Thyroid gland (tissue), 4 donors: ENCODE measurements around the gene CCDC183. TPM values are rescaled to one million over a fixed set of nuclear protein-coding genes. Genes with fewer than 3 reads are reported as not detected.

ENCODE experiments used
- DNase-seq, 2 donors: peaks; one replicate each; pipeline ENCODE4 v3.0.0-alpha.2; 2019
- H3K27ac ChIP-seq, 3 donors: fragments of 200-600 bp; sonication (generic); 1 replicate in 2 of 3; 2 replicates in 1 of 3; pipeline ENCODE4 v1.5.1; 2016 to 2019; ENCODE audit warnings: mild to moderate bottlenecking in 1 of 3, moderate library complexity in 1 of 3
- H3K27me3 ChIP-seq: fragments of 200-600 bp; sonication (generic); one replicate; pipeline ENCODE4 v1.5.1; 2019
- H3K36me3 ChIP-seq, 2 donors: fragments of 200-600 bp; sonication (generic); one replicate each; pipeline ENCODE4 v1.5.1; 2016 to 2019
- H3K4me1 ChIP-seq, 2 donors: fragments of 200-600 bp; sonication (generic); one replicate each; pipeline ENCODE4 v1.5.1; 2017 to 2019
- H3K4me3 ChIP-seq, 3 donors: fragments of 200-600 bp; sonication (generic); replicated peaks in 1 of 3; 1 replicate in 2 of 3; 2 replicates in 1 of 3; pipeline ENCODE4 v1.5.1; 2016; ENCODE audit warnings: mild to moderate bottlenecking in 1 of 3
- H3K9me3 ChIP-seq: fragments of 200-600 bp; sonication (generic); one replicate; pipeline ENCODE4 v1.5.1; 2017
- POLR2A ChIP-seq, 2 donors: fragments of 450-650 bp; IDR thresholded peaks; one replicate each; pipeline ENCODE4 v1.6.1; 2017; ENCODE audit warnings: antibody characterized with exemption in 2 of 2, mild to moderate bottlenecking in 2 of 2, moderate library complexity in 1 of 2
- WGBS, 2 donors: methylation state at CpG; one replicate each; pipeline ENCODE4 v1.1.5; 2017; 5-methylcytosine and 5-hydroxymethylcytosine counted together
- intact Hi-C: fragments of 100-400 bp; cut with DNase I; formaldehyde crosslinking; loops from one replicate; pipeline ENCODE4 v1.15.1; 2023
- microRNA-seq: library from miRNA; unstranded; fragments of <30 nt; microRNA quantifications from one replicate; pipeline ENCODE4, GENCODE V29; 2016
- small RNA-seq: library from RNA; depleted of rRNA; stranded (forward); fragments of <200 nt; gene quantifications from one replicate; pipeline ENCODE3, GENCODE V24; 2016
- total RNA-seq, 4 donors: library from RNA; depleted of rRNA; stranded (reverse); fragments of >200 nt; gene quantifications; one replicate each; pipeline ENCODE4 v1.2.3, GENCODE V29; 2016
- TF ChIP-seq, protein P1 (sequence below), 6 experiments: fragments of 200-600 bp in 3 of 6; fragments of 450-650 bp in 3 of 6; sonication (generic) in 3 of 6; IDR thresholded peaks; one replicate each; pipeline ENCODE4 v1.5.1; 2016 to 2019; ENCODE audit warnings: antibody characterized with exemption in 6 of 6, mild to moderate bottlenecking in 2 of 6, inconsistent platforms in 1 of 6, moderate library complexity in 1 of 6

Gene CCDC183
- total RNA-seq, 4 donors from 2014 or later = 1.3 to 4.6 (median 2.8) TPM

DNA sequence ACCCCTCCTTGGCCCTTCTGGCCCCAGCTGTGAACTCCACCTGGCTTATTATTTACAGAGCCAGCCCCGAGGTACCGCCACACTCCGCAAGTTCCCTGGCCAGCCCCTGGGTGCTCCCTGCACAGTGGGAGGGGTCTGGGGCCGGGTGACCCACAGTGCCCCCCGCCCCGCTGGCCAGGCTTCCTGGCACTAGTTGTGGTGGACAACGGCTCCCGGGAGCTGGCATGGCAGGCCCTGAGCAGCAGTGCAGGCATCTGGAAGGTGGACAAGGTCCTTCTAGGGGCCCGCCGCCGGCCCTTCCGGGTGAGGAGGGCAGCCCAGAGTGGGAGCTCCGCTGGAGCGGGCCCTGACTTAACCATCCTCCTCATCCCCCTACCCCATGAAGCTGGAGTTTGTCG lies 59.9 kb downstream of the CCDC183 start:
- Histone ChIP-seq H3K36me3 (peaks cover 3 to 5% of the 10 kb centered on the region in 2 donors), H3K4me1 (peaks cover 8 to 18% of the 10 kb centered on the region in 2 donors), H3K27ac (no peak overlapping the region), H3K4me3 (no peak overlapping the region), H3K27me3 (no peaks in the 10 kb centered on the region), H3K9me3 (no peaks in the 10 kb centered on the region)
- DNase-seq = no peak
- intact Hi-C loops = no loop called here
- TF ChIP-seq POLR2A (IDR thresholded peaks at IDR 0.05) = no peak
- TF ChIP-seq, protein P1, sequence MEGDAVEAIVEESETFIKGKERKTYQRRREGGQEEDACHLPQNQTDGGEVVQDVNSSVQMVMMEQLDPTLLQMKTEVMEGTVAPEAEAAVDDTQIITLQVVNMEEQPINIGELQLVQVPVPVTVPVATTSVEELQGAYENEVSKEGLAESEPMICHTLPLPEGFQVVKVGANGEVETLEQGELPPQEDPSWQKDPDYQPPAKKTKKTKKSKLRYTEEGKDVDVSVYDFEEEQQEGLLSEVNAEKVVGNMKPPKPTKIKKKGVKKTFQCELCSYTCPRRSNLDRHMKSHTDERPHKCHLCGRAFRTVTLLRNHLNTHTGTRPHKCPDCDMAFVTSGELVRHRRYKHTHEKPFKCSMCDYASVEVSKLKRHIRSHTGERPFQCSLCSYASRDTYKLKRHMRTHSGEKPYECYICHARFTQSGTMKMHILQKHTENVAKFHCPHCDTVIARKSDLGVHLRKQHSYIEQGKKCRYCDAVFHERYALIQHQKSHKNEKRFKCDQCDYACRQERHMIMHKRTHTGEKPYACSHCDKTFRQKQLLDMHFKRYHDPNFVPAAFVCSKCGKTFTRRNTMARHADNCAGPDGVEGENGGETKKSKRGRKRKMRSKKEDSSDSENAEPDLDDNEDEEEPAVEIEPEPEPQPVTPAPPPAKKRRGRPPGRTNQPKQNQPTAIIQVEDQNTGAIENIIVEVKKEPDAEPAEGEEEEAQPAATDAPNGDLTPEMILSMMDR (IDR thresholded peaks at IDR 0.05) = no peak
- WGBS, 2 donors = 59% methylated on average over 5 of the region's 15 CpGs; no CpG with 5 or more reads in 1 of the 2 donors

DNA sequence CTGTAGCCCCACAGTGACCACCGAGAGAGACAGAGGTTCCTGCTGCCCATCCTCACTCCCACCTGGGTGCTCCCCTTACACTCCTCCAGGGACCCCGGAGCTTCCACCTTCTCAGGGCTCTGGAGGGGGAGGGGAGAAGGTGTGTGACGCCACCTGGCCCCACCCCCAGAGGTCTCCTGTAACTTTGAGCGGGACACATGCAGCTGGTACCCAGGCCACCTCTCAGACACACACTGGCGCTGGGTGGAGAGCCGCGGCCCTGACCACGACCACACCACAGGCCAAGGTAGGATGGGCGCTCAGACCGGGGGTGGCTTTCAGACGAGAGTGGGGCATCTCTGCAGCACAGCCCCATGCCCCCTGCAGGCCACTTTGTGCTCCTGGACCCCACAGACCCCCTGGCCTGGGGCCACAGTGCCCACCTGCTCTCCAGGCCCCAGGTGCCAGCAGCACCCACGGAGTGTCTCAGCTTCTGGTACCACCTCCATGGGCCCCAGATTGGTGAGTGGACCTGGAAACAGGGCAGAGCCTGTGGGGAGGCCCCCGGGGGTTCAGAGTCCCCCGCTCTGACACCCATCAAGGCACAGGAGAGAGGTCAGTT lies 60.5 kb downstream of the CCDC183 start:
- 80 to 91% methylated on average over 9 to 11 of the region's 14 CpGs for WGBS, 2 donors
- Histone ChIP-seq H3K36me3 (peaks cover 6% of the 10 kb centered on the region in 2 donors), H3K9me3 (no peaks in the 10 kb centered on the region), H3K4me3 (no peak overlapping the region), H3K27ac (no peak overlapping the region), H3K4me1 (peaks cover 8 to 18% of the 10 kb centered on the region in 2 donors), H3K27me3 (no peaks in the 10 kb centered on the region)
- no peak for TF ChIP-seq POLR2A (IDR thresholded peaks at IDR 0.05)
- TF ChIP-seq, protein P1 (IDR thresholded peaks at IDR 0.05) = no peak
- intact Hi-C loops = no loop called here
- no peak for DNase-seq

DNA sequence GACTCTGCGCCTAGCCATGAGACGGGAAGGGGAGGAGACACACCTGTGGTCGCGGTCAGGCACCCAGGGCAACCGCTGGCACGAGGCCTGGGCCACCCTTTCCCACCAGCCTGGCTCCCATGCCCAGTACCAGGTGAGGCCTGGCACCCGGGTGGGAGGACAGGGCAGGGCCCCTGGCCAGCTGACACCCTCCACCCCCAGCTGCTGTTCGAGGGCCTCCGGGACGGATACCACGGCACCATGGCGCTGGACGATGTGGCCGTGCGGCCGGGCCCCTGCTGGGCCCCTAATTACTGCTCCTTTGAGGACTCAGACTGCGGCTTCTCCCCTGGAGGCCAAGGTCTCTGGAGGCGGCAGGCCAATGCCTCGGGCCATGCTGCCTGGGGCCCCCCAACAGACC lies 61.0 kb downstream of the CCDC183 start:
- Histone ChIP-seq H3K4me1 (peaks cover 8 to 18% of the 10 kb centered on the region in 2 donors), H3K9me3 (no peaks in the 10 kb centered on the region), H3K27ac (no peak overlapping the region), H3K36me3 (peaks cover 8 to 11% of the 10 kb centered on the region in 2 donors), H3K4me3 (no peak overlapping the region), H3K27me3 (no peaks in the 10 kb centered on the region)
- TF ChIP-seq, protein P1 (IDR thresholded peaks at IDR 0.05) = no peak
- TF ChIP-seq POLR2A (IDR thresholded peaks at IDR 0.05) = no peak
- no peak for DNase-seq
- intact Hi-C loops = no loop called here
- WGBS, 2 donors = 87 to 94% methylated on average over 4 to 7 of the region's 19 CpGs

Small RNAs within 50 kb of the gene (microRNA-seq; reads per million reads assigned to microRNA genes)
- gene MIR4292 = not detected
- gene MIR6722 = not detected

Small RNAs within 50 kb of the gene (small RNA-seq; reads per million reads assigned to genes)
- gene AL355987.2 = not detected
- gene ATP6V1G1P3 = not detected
- gene MIR4292 = not detected
- gene MIR6722 = not detected

Other genes starting within 250 kb of the CCDC183 start
- gene EGFL7, start 133.4 kb upstream of the CCDC183 start, total RNA-seq = 100 to 1,000 TPM in 1 of 4 donors, 10 to 100 TPM in 3; 38.4 to 143 (median 81.6) TPM
- 10 to 100 TPM; 58.6 to 78.7 (median 72.0) TPM for gene AGPAT2, start 108.9 kb upstream of the CCDC183 start, total RNA-seq
- 10 to 100 TPM; 19.4 to 23.6 (median 22.6) TPM for gene DIPK1B, start 83.8 kb upstream of the CCDC183 start, total RNA-seq
- gene LCN10, start 53.4 kb upstream of the CCDC183 start, total RNA-seq = 10 to 100 TPM in 1 of 4 donors, 1 to 10 TPM in 3; 5.8 to 10.1 (median 7.1) TPM
- 10 to 100 TPM in 1 of 4 donors, 1 to 10 TPM in 3; 1.4 to 10.0 (median 4.5) TPM for gene LCN6, start 47.8 kb upstream of the CCDC183 start, total RNA-seq
- gene LCN8, start 38.1 kb upstream of the CCDC183 start, total RNA-seq = 1 to 10 TPM in 1 of 4 donors, under 1 TPM in 1, not detected in 2; 0.93 to 1.0 TPM
- not detected for gene LCN15, start 31.8 kb upstream of the CCDC183 start, total RNA-seq
- 100 to 1,000 TPM in 3 of 4 donors, 10 to 100 TPM in 1; 81.6 to 189 (median 141) TPM for gene TMEM141, start 5.0 kb upstream of the CCDC183 start, total RNA-seq
- gene RABL6, start 11.6 kb downstream of the CCDC183 start, total RNA-seq = 10 to 100 TPM; 59.8 to 84.0 (median 62.2) TPM
- 1 to 10 TPM in 3 of 4 donors, under 1 TPM in 1; 0.83 to 4.7 (median 2.3) TPM for gene AJM1, start 46.1 kb downstream of the CCDC183 start, total RNA-seq
- 100 to 1,000 TPM in 2 of 4 donors, 10 to 100 TPM in 2; 79.4 to 174 (median 115) TPM for gene PHPT1, start 53.1 kb downstream of the CCDC183 start, total RNA-seq
- gene MAMDC4, start 56.0 kb downstream of the CCDC183 start, total RNA-seq = 10 to 100 TPM in 2 of 4 donors, 1 to 10 TPM in 2; 4.1 to 20.4 (median 9.0) TPM
- gene EDF1, start 70.0 kb downstream of the CCDC183 start, total RNA-seq = 100 to 1,000 TPM; 339 to 591 (median 526) TPM
- gene TRAF2, start 90.2 kb downstream of the CCDC183 start, total RNA-seq = 10 to 100 TPM in 3 of 4 donors, 1 to 10 TPM in 1; 9.7 to 18.3 (median 15.4) TPM
- gene FBXW5, start 148.4 kb downstream of the CCDC183 start, total RNA-seq = 100 to 1,000 TPM; 138 to 282 (median 203) TPM
- gene C8G, start 148.9 kb downstream of the CCDC183 start, total RNA-seq = 1 to 10 TPM in 1 of 4 donors, not detected in 3; 1.8 TPM
- gene LCN12, start 155.9 kb downstream of the CCDC183 start, total RNA-seq = 10 to 100 TPM; 24.3 to 85.0 (median 54.0) TPM
- 10 to 100 TPM in 3 of 4 donors, 1 to 10 TPM in 1; 5.0 to 39.5 (median 33.9) TPM for gene PTGDS, start 181.2 kb downstream of the CCDC183 start, total RNA-seq
- gene LCNL1, start 186.7 kb downstream of the CCDC183 start, total RNA-seq = under 1 TPM in 1 of 4 donors, not detected in 3; 0.54 TPM
- gene PAXX, start 196.1 kb downstream of the CCDC183 start, total RNA-seq = 100 to 1,000 TPM in 1 of 4 donors, 10 to 100 TPM in 3; 29.8 to 109 (median 50.7) TPM
- 100 to 1,000 TPM in 3 of 4 donors, 10 to 100 TPM in 1; 97.7 to 301 (median 268) TPM for gene CLIC3, start 200.2 kb downstream of the CCDC183 start, total RNA-seq
- gene ABCA2, start 231.9 kb downstream of the CCDC183 start, total RNA-seq = 10 to 100 TPM; 36.8 to 59.7 (median 50.2) TPM
- not detected for gene FUT7, start 235.8 kb downstream of the CCDC183 start, total RNA-seq
- 10 to 100 TPM; 23.3 to 65.9 (median 35.4) TPM for gene NPDC1, start 249.8 kb downstream of the CCDC183 start, total RNA-seq